Camera-type eye (tissue), 1 donor: ENCODE measurements around the gene PIPOX. TPM values are rescaled to one million over a fixed set of nuclear protein-coding genes. Genes with fewer than 3 reads are reported as not detected.

ENCODE experiments used
- total RNA-seq: library from RNA; depleted of rRNA; stranded (reverse); fragments of >200 nt; gene quantifications from one replicate; pipeline ENCODE4 v1.2.3, GENCODE V29; 2014

Gene PIPOX
- 5.3 TPM for total RNA-seq

GRCh38 chr17:29042679-29043538 is at the start of gene PIPOX:
PIPOX (plus strand) TSS chr17:29043141; CDS start chr17:29043226, 85 bp downstream.

GRCh38 chr17:29005936-29006511 is 36.9 kb upstream of the PIPOX start, which contains the start of gene SEZ6:
SEZ6 (minus strand) TSS chr17:29006033; CDS start chr17:29005869, 164 bp downstream.

Other genes with a start within 250 kb of the PIPOX start
- gene FAM222B, start 200.4 kb upstream of the PIPOX start, total RNA-seq = 17.9 TPM
- gene ERAL1, start 188.1 kb upstream of the PIPOX start, total RNA-seq = 32.9 TPM
- gene FLOT2, start 145.4 kb upstream of the PIPOX start, total RNA-seq = 47.6 TPM
- gene DHRS13, start 140.1 kb upstream of the PIPOX start, total RNA-seq = 23.8 TPM
- 50.6 TPM for gene PHF12, start 91.6 kb upstream of the PIPOX start, total RNA-seq
- 21.8 TPM for gene SEZ6, start 37.1 kb upstream of the PIPOX start, total RNA-seq
- gene MYO18A, start 137.3 kb downstream of the PIPOX start, total RNA-seq = 100 TPM
- gene CRYBA1, start 203.7 kb downstream of the PIPOX start, total RNA-seq = 4,794 TPM